Gastrocnemius medialis (tissue), 4 donors: ENCODE results near the gene PPP6R3. TPM values are rescaled to one million over a fixed set of nuclear protein-coding genes. Genes with fewer than 3 reads are reported as not detected.
"Not testable (repeated sequence)": the region's sequence is repeated elsewhere in the genome, so short reads cannot be mapped to it uniquely, and the experiment has no call there.

Experiments
- ATAC-seq, 2 donors: fragments of 150-250 bp; one replicate each; pipeline ENCODE4 v1.9.1; 2016
- DNase-seq, 2 donors: peaks; one replicate each; pipeline ENCODE4 v3.0.0-alpha.2; 2019
- H3K27ac ChIP-seq, 4 donors: fragments of 200-600 bp; sonication (generic); 1 replicate in 1 of 4; 2 replicates in 3 of 4; pipeline ENCODE4 v1.5.1; 2016 to 2018; ENCODE audit warnings: mild to moderate bottlenecking in 2 of 4, moderate library complexity in 1 of 4
- H3K27me3 ChIP-seq, 3 donors: fragments of 200-600 bp; sonication (generic) in 2 of 3; 1 replicate in 1 of 3; 2 replicates in 2 of 3; pipeline versions ENCODE4 v1.5.1 to v1.6.0; 2016 to 2019; ENCODE audit warnings: mild to moderate bottlenecking in 1 of 3, moderate library complexity in 1 of 3
- H3K36me3 ChIP-seq, 2 donors: fragments of 200-600 bp; sonication (generic) in 1 of 2; one replicate each; pipeline ENCODE4 v1.5.1; 2017 to 2018
- H3K4me1 ChIP-seq, 2 donors: fragments of 200-600 bp; sonication (generic) in 1 of 2; one replicate each; pipeline ENCODE4 v1.5.1; 2016 to 2017; ENCODE audit warnings: mild to moderate bottlenecking in 2 of 2
- H3K4me3 ChIP-seq, 4 donors: fragments of 200-600 bp; sonication (generic) in 3 of 4; 1 replicate in 1 of 4; 2 replicates in 3 of 4; pipeline ENCODE4 v1.5.1; 2016 to 2019; ENCODE audit warnings: mild to moderate bottlenecking in 2 of 4
- H3K9me3 ChIP-seq, 3 donors: fragments of 200-600 bp; sonication (generic) in 2 of 3; 1 replicate in 1 of 3; 2 replicates in 2 of 3; pipeline ENCODE4 v1.5.1; 2016 to 2019
- CTCF ChIP-seq, 5 experiments: fragments of 450-650 bp in 3 of 5; fragments of 200-600 bp in 2 of 5; sonication (generic) in 2 of 5; IDR thresholded peaks in 4 of 5; conservative IDR thresholded peaks in 1 of 5; 1 replicate in 4 of 5; 2 replicates in 1 of 5; pipeline ENCODE4 v1.5.1; 2016 to 2019; ENCODE audit warnings: antibody characterized with exemption in 5 of 5, mild to moderate bottlenecking in 3 of 5, moderate library complexity in 3 of 5
- POLR2A ChIP-seq, 2 donors: fragments of 450-650 bp; IDR thresholded peaks; one replicate each; pipeline ENCODE4 v1.6.1; 2017; ENCODE audit warnings: antibody characterized with exemption in 2 of 2, mild to moderate bottlenecking in 2 of 2, moderate library complexity in 2 of 2
- in situ Hi-C, 4 donors: fragments of 200-750 bp; cut with MboI; loops; one replicate each; pipeline versions ENCODE4 v1.15.0 to v1.8.0; 2017; ENCODE audit warnings: low sequenced_read_pairs in 4 of 4
- intact Hi-C: fragments of 100-400 bp; cut with DNase I; formaldehyde crosslinking; loops from one replicate; pipeline ENCODE4 v1.15.1; 2023; ENCODE audit warnings: low total_unique reads
- total RNA-seq, 4 donors: library from RNA; depleted of rRNA; stranded (reverse); fragments of >200 nt; gene quantifications; one replicate each; pipeline versions ENCODE4 v1.1.0 to v1.2.3, GENCODE V29; 2016

The PPP6R3 gene
- total RNA-seq, 4 donors from 2014 or later: 77.3 to 196 (median 133) TPM

GRCh38 chr11:68473693-68474092, 13.1 kb downstream of the PPP6R3 start:
- Histone ChIP-seq H3K9me3 (no peaks in the 10 kb centered on the region), H3K4me1 (peaks cover 48 to 56% of the 10 kb centered on the region in 2 donors), H3K36me3 (no peaks in the 10 kb centered on the region), H3K27ac (peak overlapping the region in 1 of 4 donors; percentile 62), H3K4me3 (no peak overlapping the region), H3K27me3 (no peaks in the 10 kb centered on the region)
- ATAC-seq: no peak
- intact Hi-C loops: no loop called here
- DNase-seq: no peak
- TF ChIP-seq POLR2A (IDR thresholded peaks at IDR 0.05): no peak
- TF ChIP-seq CTCF (IDR thresholded peaks at IDR 0.05 in 4 of 5, conservative IDR thresholded peaks at IDR 0.05 in 1 of 5): no peak
- in situ Hi-C loops: loop anchor here in 2 of 4 donors (25.0 kb wide), 1 partner anchor 114 kb away; no protein-coding TSS in a partner anchor

- in situ Hi-C loops, H3K36me3 ChIP-seq, H3K9me3 ChIP-seq, DNase-seq, H3K27me3 ChIP-seq, ATAC-seq, H3K4me3 ChIP-seq, intact Hi-C loops, H3K27ac ChIP-seq: not testable (repeated sequence)
- peaks cover 38 to 51% of the 10 kb centered on the region in 2 donors for H3K4me1 ChIP-seq
Measured at GRCh38 chr11:68475626-68476025, 15.1 kb downstream of the PPP6R3 start.

GRCh38 chr11:68479390-68479789, 18.8 kb downstream of the PPP6R3 start:
- peak overlapping the region in 3 of 4 donors; percentile 3 to 87 (median 77) for H3K27ac ChIP-seq
- H3K4me3 ChIP-seq: no peak overlapping the region
- H3K9me3 ChIP-seq: no peaks in the 10 kb centered on the region
- H3K4me1 ChIP-seq: peaks cover 38 to 55% of the 10 kb centered on the region in 2 donors
- intact Hi-C loops (no loop called here), in situ Hi-C loops (no loop called here)
- no peak for ATAC-seq
- H3K36me3 ChIP-seq: no peaks in the 10 kb centered on the region
- TF ChIP-seq POLR2A (IDR thresholded peaks at IDR 0.05) (no peak), CTCF (IDR thresholded peaks at IDR 0.05 in 4 of 5, conservative IDR thresholded peaks at IDR 0.05 in 1 of 5) (no peak)
- H3K27me3 ChIP-seq: no peaks in the 10 kb centered on the region
- DNase-seq: no peak

- Histone ChIP-seq H3K27me3 (no peaks in the 10 kb centered on the region), H3K4me1 (peaks cover 38 to 55% of the 10 kb centered on the region in 2 donors), H3K9me3 (no peaks in the 10 kb centered on the region), H3K36me3 (no peaks in the 10 kb centered on the region), H3K4me3 (no peak overlapping the region), H3K27ac (peak overlapping the region; percentile 63 to 87 (median 74))
- in situ Hi-C loops: no loop called here
- DNase-seq (no peak), ATAC-seq (no peak)
- TF ChIP-seq CTCF (IDR thresholded peaks at IDR 0.05 in 4 of 5, conservative IDR thresholded peaks at IDR 0.05 in 1 of 5): no peak
- no peak for TF ChIP-seq POLR2A (IDR thresholded peaks at IDR 0.05)
- intact Hi-C loops: no loop called here
Measured at GRCh38 chr11:68480193-68480592, 19.6 kb downstream of the PPP6R3 start.

GRCh38 chr11:68480852-68481510, 20.4 kb downstream of the PPP6R3 start:
- ATAC-seq: peak; percentile 33 to 51
- in situ Hi-C loops: no loop called here

More at GRCh38 chr11:68480852-68481510, 20.4 kb downstream of the PPP6R3 start:
- intact Hi-C loops: no loop called here
- Histone ChIP-seq H3K27me3 (no peaks in the 10 kb centered on the region), H3K9me3 (no peaks in the 10 kb centered on the region), H3K27ac (peak overlapping the region; percentile 63 to 87 (median 74)), H3K4me3 (peak overlapping the region in 1 of 4 donors; percentile 3), H3K36me3 (no peaks in the 10 kb centered on the region), H3K4me1 (peaks cover 38 to 55% of the 10 kb centered on the region in 2 donors)
- no peak for DNase-seq
- no peak for TF ChIP-seq POLR2A (IDR thresholded peaks at IDR 0.05)
- TF ChIP-seq CTCF (IDR thresholded peaks at IDR 0.05 in 4 of 5, conservative IDR thresholded peaks at IDR 0.05 in 1 of 5): no peak
